OCI-LY3 (cell line): ENCODE results near the gene SMYD5.

ENCODE experiments used
- CTCF ChIP-seq: fragments of 200-600, 300-600 bp; sonication (generic); IDR thresholded peaks from 2 replicates; pipeline ENCODE4 v1.5.1; 2014; ENCODE audit warnings: antibody characterized with exemption, low read length, low read depth
- EZH2phosphoT487 ChIP-seq: fragments of 200-600 bp; shearing (Covaris generic); IDR thresholded peaks from 2 replicates; pipeline ENCODE4 v1.6.1; 2018; ENCODE audit warnings: antibody characterized with exemption, mixed run types, low read depth

GRCh38 chr2:73218298-73218697, 4.3 kb downstream of the SMYD5 start:
- no peak for TF ChIP-seq CTCF
- TF ChIP-seq EZH2phosphoT487: no peak
